NCI-H446 treated with DMSO at 0.1 percent for 48 hours (cell line): Measurements from ENCODE around the gene ACO1.

ENCODE experiments used
- DNase-seq: peaks from one replicate; lab custom pipeline; 2025; lab: John Stamatoyannopoulos, UW

ACO1 gene

GRCh38 chr9:32419921-32420320 lies 35.5 kb downstream of the ACO1 start:
- DNase-seq, result no peak

DNA sequence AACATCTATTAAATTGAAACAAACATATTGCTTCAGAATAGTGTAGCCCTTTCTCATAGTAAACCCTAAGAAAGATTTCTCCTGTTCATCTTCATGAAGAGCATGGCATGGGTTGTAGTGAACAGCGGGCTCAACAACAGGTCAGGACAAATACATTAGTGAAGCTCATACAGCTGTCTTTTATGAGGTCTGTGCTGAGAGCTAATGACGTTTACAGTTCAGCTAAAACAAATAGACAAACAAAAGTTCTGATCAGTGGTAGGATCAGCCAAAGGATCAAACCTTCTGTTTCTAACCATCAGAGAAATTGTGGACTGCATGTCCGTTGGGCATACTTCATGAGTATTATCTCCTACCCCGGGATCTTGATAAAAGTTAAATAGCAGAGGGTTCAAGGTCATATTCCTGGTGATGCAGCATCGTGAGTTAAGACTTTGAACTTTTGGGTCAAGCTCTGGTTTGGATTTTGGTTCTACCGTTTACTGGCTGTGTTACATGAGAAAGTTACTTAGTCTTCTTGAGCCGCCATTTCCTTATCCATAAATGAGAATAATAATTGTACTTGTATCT lies 37.9 kb downstream of the ACO1 start:
- no peak for DNase-seq

DNA sequence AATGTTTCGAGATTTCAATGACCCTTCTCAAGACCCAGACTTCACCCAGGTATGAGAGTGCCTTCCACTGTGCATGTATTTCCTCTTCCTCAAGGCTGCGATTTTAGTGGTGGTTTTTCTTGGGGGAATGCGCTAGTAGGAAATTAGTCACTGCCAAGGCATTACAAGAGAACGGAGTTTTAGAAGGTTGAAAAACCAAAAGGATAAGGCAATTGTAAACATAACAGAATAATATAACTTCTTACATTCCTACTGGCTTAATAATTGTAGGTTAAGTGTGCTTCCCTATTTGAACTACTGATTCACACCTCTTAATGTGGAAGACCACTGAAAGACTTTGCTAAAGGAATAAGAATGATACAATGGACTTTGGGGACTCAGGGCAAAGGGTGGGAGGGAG lies 38.9 kb downstream of the ACO1 start:
- DNase-seq, result no peak

- no peak for DNase-seq
These were observed 40.2 kb downstream of the ACO1 start for GRCh38 chr9:32424616-32425015.

DNA sequence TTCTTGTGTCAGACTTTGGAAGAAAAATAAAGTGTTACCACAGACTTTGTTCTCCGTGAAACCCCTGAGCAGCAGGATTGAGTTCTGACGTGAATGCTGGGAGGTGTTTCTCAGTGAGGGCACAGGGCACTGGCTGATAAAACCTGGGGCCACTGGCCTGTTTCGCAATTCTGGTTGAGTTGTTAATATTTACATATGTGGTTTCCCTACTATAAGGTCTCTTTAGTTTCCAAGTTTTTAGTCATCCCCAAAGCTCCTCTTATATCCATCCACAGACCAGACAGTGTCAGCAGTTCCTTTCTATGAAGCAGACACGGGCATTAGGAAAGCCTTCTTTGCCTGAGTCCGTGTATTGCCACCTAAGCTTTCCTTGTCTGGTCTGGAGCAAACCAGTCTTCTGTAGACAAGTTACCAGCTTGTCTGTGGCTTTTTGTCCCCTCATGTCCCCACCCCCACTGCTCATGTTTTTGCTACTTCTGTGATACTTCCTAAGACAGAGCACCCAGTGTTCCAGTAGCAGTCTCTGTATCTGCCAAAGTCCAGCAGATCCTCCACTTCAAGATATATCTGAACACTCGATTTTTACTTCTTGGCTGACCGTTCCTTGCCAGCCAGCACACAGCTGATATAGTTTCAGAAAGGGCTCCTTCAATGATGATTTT lies 42.0 kb downstream of the ACO1 start:
- DNase-seq, result no peak

DNA sequence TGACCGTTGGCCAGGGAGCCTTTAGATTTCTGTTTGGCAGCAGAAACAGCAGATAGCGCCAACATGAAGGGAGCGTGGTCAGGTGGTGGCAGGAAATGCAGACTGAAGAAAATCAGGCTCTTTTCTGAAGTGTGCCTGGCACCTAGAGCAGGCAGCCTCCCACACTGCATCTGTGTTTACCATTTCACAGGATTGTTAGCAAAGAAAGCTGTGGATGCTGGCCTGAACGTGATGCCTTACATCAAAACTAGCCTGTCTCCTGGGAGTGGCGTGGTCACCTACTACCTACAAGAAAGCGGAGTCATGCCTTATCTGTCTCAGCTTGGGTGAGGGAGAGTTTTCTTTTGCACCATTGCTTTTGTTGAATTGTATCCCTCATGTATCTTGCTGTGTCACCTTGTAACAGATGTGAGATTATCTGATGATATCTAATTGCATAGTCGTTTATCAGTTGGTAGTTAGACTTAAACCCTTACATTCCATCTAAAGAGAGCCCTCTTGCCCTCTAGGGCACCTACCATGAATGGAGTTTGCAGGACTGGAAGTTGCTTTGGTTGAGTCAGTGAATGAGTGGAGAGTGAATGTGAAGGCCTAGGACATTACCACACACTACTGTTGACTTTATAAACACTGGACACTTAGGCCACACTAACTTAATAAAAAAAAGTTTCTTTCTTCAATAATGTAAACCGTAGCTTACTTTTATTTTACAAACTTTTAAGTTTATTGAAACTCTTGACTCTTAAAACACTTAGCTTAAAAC lies 42.8 kb downstream of the ACO1 start:
- no peak for DNase-seq

- no peak for DNase-seq
These were observed 46.3 kb downstream of the ACO1 start for GRCh38 chr9:32430720-32431119.

GRCh38 chr9:32431196-32431595 lies 46.8 kb downstream of the ACO1 start:
- DNase-seq, result no peak

DNA sequence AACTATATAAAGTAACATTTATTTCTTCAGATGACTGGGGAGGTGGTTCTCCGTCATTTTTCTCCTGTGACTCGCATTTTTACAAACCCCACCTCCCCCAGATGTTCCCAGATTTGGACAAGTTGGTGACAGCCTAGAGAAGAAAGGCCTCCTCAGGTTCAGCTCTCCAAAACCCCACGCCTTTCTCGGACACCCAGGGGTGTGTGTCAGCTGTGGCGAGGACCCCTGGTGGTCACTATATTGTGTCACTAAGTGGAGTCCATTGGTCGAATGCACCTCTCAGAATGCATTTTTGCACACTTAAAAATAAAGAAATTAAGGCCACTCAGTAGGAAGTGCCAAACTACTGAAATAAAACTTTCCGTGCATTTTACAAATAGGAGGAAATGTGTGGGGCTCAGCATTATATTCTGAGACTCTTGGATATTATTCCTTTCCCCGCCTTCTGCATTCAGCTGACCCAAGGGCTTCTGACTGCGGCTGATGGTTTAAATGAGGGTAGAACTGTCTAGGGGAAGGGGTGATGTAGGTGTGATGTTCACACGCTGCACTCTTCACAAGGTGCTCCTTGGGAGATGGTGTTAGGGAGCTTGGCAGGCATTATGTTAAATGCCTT lies 47.6 kb downstream of the ACO1 start:
- DNase-seq, result no peak

DNA sequence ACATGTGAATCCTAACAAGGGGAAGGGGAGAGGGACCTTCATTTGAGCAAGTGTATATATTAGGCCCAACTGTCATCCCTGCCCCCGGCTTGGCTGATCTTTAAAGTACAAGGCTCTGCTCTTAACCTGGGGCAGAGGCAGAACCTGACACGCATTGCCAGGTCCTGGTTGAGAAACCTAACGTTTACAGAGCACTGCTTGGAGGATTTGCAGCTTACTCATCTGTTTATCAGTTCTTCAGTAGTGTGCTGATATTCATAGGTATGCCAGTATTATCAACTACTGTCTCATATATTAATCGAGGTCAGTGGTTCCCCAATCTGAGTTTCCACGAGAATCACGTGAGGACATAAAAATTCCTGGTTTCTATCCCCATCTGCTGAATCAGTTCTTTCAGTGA lies 50.4 kb downstream of the ACO1 start:
- DNase-seq, result no peak

- no peak for DNase-seq
These were observed 57.2 kb downstream of the ACO1 start for GRCh38 chr9:32441678-32442077.

DNA sequence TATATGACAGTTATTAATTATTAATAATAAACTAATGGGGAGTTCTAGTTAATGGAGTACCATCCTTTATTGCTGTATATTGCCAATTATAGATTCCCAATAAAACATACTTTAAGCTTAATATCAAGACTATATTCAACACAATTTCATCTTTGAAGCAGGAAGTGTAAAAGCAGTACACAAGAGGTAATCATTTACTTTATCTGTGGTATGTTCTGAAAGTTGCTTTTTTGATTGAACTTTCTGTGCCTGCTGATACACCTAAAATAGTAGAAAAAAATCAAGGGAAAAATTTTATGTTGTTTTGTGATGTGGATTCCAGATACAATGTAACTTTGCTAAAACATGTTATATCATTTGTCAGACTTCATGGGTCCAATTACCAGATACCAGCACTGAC lies 58.0 kb downstream of the ACO1 start:
- no peak for DNase-seq

GRCh38 chr9:32449969-32450368 lies 65.5 kb downstream of the ACO1 start:
- DNase-seq, result no peak

- DNase-seq, result no peak
These were observed 69.8 kb downstream of the ACO1 start for GRCh38 chr9:32454280-32454679.

DNA sequence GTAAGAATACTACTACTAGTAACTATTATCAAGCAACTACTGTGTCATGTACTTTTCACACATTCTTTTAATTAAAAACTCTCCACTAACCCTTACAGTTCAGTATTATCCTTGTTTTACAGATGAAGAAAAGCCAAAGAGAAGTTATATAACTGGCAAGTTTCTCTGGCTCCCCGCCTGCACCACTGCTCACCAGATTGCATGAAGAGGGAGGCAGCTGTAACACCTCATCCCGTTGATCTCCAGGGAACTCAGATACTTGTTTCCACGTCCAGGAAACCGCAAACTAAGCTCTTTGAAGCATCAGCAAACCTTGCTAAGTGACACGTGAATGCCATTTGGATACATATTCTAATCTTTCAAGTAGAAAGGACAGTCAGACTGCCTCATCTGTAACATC lies 71.3 kb downstream of the ACO1 start:
- no peak for DNase-seq

- DNase-seq, result no peak
These were observed 72.1 kb downstream of the ACO1 start for GRCh38 chr9:32456564-32456963.

DNA sequence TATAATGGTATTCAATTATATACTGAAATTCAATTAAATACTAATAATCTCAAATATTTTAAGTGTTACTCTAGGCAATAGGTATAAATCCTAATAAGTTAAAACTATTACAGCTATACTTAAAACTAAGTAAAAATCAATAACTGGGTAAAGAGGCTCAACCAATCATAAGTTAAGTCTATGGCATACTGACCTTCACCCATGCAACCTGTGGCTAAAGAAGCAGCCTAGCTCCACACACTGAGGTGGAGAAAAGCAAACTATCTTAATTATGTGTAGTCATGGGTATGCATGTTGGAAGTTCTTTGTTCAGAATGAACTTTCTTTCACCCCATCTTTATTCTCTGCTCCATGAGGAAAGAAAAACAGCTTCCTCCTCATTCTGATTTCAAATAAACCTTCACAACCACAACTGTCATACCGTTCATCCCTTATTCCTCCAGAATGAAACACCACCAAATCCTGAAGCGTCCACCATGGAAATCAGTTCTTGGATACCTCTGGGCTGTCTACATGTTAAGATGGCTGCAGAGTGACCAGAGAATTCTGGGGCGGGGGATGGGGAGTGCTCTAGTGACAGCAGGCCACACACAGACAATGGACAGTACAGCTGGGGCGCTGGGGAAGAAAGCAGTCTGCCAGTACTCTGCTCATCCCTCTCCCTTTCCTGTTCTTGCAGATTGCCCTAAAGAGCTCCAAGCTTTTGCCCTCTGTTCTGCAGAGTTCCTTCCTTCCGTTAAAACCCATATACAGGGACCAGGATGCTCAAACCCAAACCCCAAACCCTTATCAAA lies 79.3 kb downstream of the ACO1 start:
- no peak for DNase-seq

DNA sequence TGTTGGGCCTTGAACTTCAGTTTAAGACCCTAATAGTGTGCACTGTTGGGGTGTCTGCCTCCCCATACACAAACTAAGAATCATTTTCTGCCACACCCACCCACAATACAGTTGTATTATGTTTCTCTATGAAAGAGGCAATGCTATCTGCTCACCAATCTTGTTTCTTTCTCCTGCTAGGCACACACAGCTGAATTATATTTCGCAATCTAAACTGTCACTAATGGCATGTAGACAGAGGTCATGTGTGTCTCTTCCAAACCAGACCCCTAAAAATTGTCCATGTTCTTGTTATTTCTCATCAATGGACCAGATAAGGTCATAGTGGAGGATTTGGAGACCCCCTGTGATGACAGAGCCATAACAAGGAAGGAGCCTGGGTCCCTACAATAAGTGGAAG lies 84.3 kb downstream of the ACO1 start:
- no peak for DNase-seq

GRCh38 chr9:32472344-32472743 lies 87.9 kb downstream of the ACO1 start:
- DNase-seq, result no peak

DNA sequence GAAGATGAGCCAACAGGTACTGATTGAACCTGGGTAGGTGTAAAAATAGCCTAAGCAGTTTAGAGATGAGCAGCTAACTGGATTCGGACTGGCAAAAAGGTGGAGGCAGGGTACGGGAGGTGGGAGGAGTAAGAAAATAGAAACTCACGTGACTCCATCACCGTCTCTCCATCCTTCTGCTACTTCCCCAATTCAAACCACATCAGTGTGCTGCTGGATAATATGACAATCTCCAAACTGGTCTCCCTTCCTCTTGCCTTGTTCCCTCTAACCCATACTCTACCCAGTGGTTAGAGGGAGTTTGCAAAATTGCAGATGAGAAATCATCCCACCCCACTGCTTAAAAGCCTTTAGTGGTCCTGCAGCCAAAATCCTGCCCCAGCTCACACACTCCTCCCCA lies 98.9 kb downstream of the ACO1 start:
- DNase-seq, result no peak

GRCh38 chr9:32486839-32487562 lies 102.6 kb downstream of the ACO1 start:
- no peak for DNase-seq

- DNase-seq, result no peak
These were observed 103.5 kb downstream of the ACO1 start for GRCh38 chr9:32487981-32488380.
